ENCODE measurements around the gene SDK1. TPM values are rescaled to one million over a fixed set of nuclear protein-coding genes. Genes with fewer than 3 reads are reported as not detected.

The SDK1 gene
- total RNA-seq, 1 donor: 0.36 TPM

- no peaks in the 10 kb centered on the region for H3K9me3 ChIP-seq (ENCODE audit: low read depth, low read length)
- H3K79me2 ChIP-seq (ENCODE audit: insufficient read depth, low read length): no peaks in the 10 kb centered on the region
- H3K4me2 ChIP-seq (ENCODE audit: insufficient read depth, low read length): no peak overlapping the region
- H3K4me3 ChIP-seq (ENCODE audit: insufficient read depth, low read length): no peak overlapping the region
- no peaks in the 10 kb centered on the region for H3K27me3 ChIP-seq (ENCODE audit: insufficient read depth, low read length)
- TF ChIP-seq, protein P1, sequence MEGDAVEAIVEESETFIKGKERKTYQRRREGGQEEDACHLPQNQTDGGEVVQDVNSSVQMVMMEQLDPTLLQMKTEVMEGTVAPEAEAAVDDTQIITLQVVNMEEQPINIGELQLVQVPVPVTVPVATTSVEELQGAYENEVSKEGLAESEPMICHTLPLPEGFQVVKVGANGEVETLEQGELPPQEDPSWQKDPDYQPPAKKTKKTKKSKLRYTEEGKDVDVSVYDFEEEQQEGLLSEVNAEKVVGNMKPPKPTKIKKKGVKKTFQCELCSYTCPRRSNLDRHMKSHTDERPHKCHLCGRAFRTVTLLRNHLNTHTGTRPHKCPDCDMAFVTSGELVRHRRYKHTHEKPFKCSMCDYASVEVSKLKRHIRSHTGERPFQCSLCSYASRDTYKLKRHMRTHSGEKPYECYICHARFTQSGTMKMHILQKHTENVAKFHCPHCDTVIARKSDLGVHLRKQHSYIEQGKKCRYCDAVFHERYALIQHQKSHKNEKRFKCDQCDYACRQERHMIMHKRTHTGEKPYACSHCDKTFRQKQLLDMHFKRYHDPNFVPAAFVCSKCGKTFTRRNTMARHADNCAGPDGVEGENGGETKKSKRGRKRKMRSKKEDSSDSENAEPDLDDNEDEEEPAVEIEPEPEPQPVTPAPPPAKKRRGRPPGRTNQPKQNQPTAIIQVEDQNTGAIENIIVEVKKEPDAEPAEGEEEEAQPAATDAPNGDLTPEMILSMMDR (IDR thresholded peaks at IDR 0.05; ENCODE audit: extremely low read depth, low read depth, low read length): no peak
- no peak overlapping the region for H2AFZ ChIP-seq (ENCODE audit: low read length)
- no peaks in the 10 kb centered on the region for H3K36me3 ChIP-seq (ENCODE audit: insufficient read depth, low read length)
- no peak overlapping the region for H3K27ac ChIP-seq (ENCODE audit: low read depth, low read length)
- DNase-seq (ENCODE audit: insufficient read length, low spot score, missing footprints): no peak
- no peaks in the 10 kb centered on the region for H4K20me1 ChIP-seq (ENCODE audit: insufficient read depth, low read length)
- H3K4me1 ChIP-seq (ENCODE audit: insufficient read depth, low read length): no peaks in the 10 kb centered on the region
Measured at GRCh38 chr7:4175346-4175973, 874.4 kb downstream of the SDK1 start.

- H3K79me2 ChIP-seq (ENCODE audit: insufficient read depth, low read length): no peaks in the 10 kb centered on the region
- H4K20me1 ChIP-seq (ENCODE audit: insufficient read depth, low read length): no peaks in the 10 kb centered on the region
- DNase-seq (ENCODE audit: insufficient read length, low spot score, missing footprints): no peak
- H3K9me3 ChIP-seq (ENCODE audit: low read depth, low read length): no peaks in the 10 kb centered on the region
- no peak overlapping the region for H3K27ac ChIP-seq (ENCODE audit: low read depth, low read length)
- H3K36me3 ChIP-seq (ENCODE audit: insufficient read depth, low read length): no peaks in the 10 kb centered on the region
- no peaks in the 10 kb centered on the region for H3K4me1 ChIP-seq (ENCODE audit: insufficient read depth, low read length)
- H3K4me3 ChIP-seq (ENCODE audit: insufficient read depth, low read length): no peak overlapping the region
- no peak overlapping the region for H2AFZ ChIP-seq (ENCODE audit: low read length)
- H3K4me2 ChIP-seq (ENCODE audit: insufficient read depth, low read length): no peak overlapping the region
- TF ChIP-seq, protein P1 (IDR thresholded peaks at IDR 0.05; ENCODE audit: extremely low read depth, low read depth, low read length): no peak
- no peaks in the 10 kb centered on the region for H3K27me3 ChIP-seq (ENCODE audit: insufficient read depth, low read length)
Measured at GRCh38 chr7:4177001-4177400, 875.9 kb downstream of the SDK1 start.

- H3K9me3 ChIP-seq (ENCODE audit: low read depth, low read length): peaks cover 2% of the 10 kb centered on the region
- H4K20me1 ChIP-seq (ENCODE audit: insufficient read depth, low read length): no peaks in the 10 kb centered on the region
- no peak overlapping the region for H3K4me3 ChIP-seq (ENCODE audit: insufficient read depth, low read length)
- no peaks in the 10 kb centered on the region for H3K36me3 ChIP-seq (ENCODE audit: insufficient read depth, low read length)
- no peaks in the 10 kb centered on the region for H3K27me3 ChIP-seq (ENCODE audit: insufficient read depth, low read length)
- no peak overlapping the region for H2AFZ ChIP-seq (ENCODE audit: low read length)
- H3K79me2 ChIP-seq (ENCODE audit: insufficient read depth, low read length): no peaks in the 10 kb centered on the region
- TF ChIP-seq, protein P1 (IDR thresholded peaks at IDR 0.05; ENCODE audit: extremely low read depth, low read depth, low read length): no peak
- H3K27ac ChIP-seq (ENCODE audit: low read depth, low read length): no peak overlapping the region
- H3K4me1 ChIP-seq (ENCODE audit: insufficient read depth, low read length): no peaks in the 10 kb centered on the region
- DNase-seq (ENCODE audit: insufficient read length, low spot score, missing footprints): no peak
- H3K4me2 ChIP-seq (ENCODE audit: insufficient read depth, low read length): no peak overlapping the region
Measured at GRCh38 chr7:4178416-4178815, 877.4 kb downstream of the SDK1 start.

DNA sequence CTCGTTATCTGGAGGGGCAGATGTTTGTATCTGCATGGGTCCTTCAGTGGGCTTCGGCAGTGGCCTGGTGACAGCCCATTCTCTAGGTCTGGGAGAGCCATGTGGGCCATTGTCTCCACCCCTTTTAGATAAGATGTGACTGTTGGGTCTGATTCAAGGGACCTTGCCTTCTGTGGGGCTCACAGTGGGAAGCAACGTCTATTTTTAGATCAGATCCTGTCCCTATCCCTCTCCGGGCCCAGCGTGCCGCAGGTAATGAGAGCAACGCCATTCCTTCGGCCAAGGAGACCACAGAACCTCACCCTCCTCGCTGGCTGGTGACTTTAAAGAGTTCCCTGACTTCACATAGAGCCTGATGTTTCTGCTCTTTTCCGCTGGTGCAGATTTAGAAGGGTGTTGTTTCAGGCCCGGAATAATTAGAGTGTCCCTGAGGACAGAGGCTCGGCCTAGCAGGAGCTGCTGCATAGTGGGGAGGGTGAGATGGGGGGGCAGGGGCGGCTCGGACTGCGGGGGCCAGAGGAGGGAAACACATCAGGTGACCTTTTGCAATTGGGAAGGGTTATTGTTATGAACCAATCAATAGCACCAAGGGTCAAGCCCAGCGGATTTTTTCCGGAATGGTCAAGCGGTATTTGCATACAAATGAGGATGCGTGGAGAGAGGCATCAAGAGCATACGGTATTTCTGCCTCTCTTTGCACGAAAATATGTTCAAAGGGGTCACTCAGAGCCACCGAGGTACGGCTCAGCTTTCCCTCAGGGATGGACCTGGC lies 878.0 kb downstream of the SDK1 start:
- TF ChIP-seq, protein P1 (IDR thresholded peaks at IDR 0.05; ENCODE audit: extremely low read depth, low read depth, low read length): no peak
- no peaks in the 10 kb centered on the region for H4K20me1 ChIP-seq (ENCODE audit: insufficient read depth, low read length)
- H3K27ac ChIP-seq (ENCODE audit: low read depth, low read length): no peak overlapping the region
- H3K36me3 ChIP-seq (ENCODE audit: insufficient read depth, low read length): no peaks in the 10 kb centered on the region
- H3K9me3 ChIP-seq (ENCODE audit: low read depth, low read length): peaks cover 2% of the 10 kb centered on the region
- no peak for DNase-seq (ENCODE audit: insufficient read length, low spot score, missing footprints)
- H3K4me3 ChIP-seq (ENCODE audit: insufficient read depth, low read length): no peak overlapping the region
- no peaks in the 10 kb centered on the region for H3K27me3 ChIP-seq (ENCODE audit: insufficient read depth, low read length)
- H3K4me1 ChIP-seq (ENCODE audit: insufficient read depth, low read length): no peaks in the 10 kb centered on the region
- no peak overlapping the region for H2AFZ ChIP-seq (ENCODE audit: low read length)
- H3K4me2 ChIP-seq (ENCODE audit: insufficient read depth, low read length): no peak overlapping the region
- H3K79me2 ChIP-seq (ENCODE audit: insufficient read depth, low read length): no peaks in the 10 kb centered on the region

Measured in osteoblast (primary cell).